GM19468 (cell line): ENCODE measurements around the gene LRP3.

Experiments
- ATAC-seq: cut with Tn5 transposase; IDR thresholded peaks from one replicate; pipeline ENCODE4 v1.9.1; 2021; ENCODE audit warnings: mild to moderate bottlenecking, moderate library complexity, moderate number of reproducible peaks; ENCODE audit not compliant: unreplicated experiment; ENCODE audit errors: extremely low read depth

Gene LRP3

GRCh38 chr19:33234092-33234491, 40.0 kb downstream of the LRP3 start:
- no peak for ATAC-seq

GRCh38 chr19:33234736-33235135, 40.6 kb downstream of the LRP3 start:
- no peak for ATAC-seq

DNA sequence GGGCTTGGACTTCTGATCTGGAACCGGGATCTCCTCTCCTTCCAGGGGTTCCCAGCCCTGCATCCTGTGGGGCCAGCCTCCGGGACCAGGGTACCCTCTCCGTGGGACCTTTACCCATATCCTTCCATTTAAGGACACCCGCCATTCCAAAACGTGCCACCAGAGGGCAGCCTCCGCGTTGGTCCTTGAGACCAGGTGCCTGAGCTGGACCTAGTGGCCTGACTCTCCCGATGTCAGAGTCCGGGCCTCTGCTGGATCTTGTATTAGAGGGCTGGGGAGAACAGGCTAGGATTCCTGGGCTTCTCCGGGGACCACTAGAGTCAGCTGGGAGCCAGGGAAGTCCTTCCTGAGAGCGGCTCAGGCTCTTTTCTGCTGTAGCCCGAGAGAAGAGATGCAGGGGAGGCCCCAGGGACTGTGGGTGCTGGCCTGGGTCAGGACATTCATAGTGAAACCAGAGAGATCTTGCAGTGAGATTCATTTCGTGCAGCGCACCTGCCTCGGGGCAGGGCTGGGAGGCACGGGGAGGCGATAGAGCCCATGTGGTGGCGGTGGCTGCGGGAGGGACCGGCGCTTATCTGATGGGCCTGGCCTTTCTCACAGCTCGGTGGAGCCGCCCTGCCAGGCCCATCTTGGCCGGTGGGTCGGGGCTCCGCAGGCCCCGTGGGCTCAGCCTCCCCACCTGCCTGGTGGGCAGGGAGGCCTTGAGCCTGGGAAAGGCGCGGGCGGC, 41.3 kb downstream of the LRP3 start:
- peak; percentile 72 for ATAC-seq

- no peak for ATAC-seq
Observed at GRCh38 chr19:33235996-33236350, 41.8 kb downstream of the LRP3 start.

- no peak for ATAC-seq
Observed at GRCh38 chr19:33236696-33237390, 42.7 kb downstream of the LRP3 start.

DNA sequence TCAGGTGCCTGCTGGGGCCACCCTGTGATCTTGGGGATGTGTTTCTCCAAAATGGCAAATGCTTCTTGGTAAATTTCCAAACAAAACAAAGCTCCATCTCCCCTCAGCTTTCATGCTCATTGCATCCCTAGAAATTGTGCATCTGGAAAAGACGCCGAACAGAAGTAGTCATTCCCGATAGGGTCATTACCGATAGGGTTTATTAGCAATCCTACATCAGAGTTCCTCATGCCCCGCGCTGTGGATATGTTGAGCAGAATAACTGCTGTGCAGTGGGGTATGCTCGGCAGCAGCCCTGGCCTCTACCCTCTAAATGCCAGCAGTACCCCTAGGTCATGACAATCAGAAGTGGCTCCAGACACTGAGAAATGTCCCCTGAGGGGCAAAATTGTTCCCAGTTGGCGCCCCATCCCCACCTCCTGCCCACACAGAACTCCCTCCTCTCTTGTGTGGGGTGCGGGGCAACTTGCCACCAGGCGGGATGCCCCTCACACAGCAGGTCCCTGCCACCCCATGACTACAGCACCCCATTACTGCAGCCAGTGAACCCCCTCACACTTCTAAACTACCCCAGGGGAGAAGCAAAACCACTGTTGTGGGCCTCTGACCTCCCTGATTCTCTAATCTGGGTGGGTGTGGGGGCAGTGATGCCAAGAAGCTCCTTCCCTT, 44.5 kb downstream of the LRP3 start:
- no peak for ATAC-seq

GRCh38 chr19:33239223-33239975, 45.3 kb downstream of the LRP3 start:
- ATAC-seq, result no peak

DNA sequence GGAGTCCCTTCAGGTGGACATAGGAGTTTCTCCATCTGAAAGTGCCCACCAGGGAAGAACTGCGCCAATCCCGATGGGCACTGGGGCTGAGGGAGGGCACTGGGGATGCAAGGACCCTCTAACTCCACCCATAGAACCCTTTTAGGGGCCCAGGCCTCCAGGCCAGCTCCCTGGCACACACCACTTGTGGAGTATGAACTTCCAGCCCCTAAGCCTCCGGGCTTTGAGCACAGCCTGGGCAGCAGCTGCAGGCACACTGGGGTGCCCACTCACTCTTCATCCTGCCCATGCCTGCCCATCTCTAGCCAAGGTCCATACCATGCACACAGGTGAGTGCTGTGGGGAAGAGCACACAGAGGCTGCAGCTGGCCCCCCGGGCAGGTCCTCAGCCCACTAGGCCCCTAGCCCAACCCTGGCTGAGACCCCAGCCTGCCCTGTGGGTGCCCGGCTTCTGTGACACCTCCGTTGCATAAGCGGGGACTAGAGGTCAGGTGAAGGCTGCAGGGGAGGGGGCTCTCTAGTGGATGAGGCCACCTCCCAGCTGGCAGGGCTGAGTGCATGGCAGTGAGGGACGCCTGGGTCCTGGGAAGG, 46.1 kb downstream of the LRP3 start:
- ATAC-seq, result no peak

- no peak for ATAC-seq
Observed at GRCh38 chr19:33241091-33241529, 47.0 kb downstream of the LRP3 start.

- ATAC-seq, result no peak
Observed at GRCh38 chr19:33241530-33242101, 47.5 kb downstream of the LRP3 start.

GRCh38 chr19:33242131-33242530, 48.0 kb downstream of the LRP3 start:
- no peak for ATAC-seq

DNA sequence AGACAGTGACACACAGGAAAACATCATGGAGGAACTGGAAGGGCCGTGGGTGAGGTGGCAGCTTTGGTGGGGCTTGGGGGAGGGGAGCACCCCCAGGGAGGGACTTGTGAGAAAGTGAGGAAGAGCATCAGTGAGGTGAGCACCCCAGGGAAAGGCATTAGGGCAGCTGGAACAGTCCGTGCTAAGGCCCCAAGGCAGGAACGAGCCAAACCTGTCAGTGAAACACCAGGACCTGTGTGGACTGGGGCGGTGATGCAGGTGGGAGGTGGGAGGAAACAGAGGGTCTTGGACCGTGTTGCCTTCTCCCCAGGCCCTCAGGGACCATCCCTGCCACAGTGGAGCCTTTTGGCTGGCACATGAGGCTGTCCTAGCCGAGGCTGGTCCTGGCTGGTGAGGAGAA, 48.8 kb downstream of the LRP3 start:
- ATAC-seq, result no peak

DNA sequence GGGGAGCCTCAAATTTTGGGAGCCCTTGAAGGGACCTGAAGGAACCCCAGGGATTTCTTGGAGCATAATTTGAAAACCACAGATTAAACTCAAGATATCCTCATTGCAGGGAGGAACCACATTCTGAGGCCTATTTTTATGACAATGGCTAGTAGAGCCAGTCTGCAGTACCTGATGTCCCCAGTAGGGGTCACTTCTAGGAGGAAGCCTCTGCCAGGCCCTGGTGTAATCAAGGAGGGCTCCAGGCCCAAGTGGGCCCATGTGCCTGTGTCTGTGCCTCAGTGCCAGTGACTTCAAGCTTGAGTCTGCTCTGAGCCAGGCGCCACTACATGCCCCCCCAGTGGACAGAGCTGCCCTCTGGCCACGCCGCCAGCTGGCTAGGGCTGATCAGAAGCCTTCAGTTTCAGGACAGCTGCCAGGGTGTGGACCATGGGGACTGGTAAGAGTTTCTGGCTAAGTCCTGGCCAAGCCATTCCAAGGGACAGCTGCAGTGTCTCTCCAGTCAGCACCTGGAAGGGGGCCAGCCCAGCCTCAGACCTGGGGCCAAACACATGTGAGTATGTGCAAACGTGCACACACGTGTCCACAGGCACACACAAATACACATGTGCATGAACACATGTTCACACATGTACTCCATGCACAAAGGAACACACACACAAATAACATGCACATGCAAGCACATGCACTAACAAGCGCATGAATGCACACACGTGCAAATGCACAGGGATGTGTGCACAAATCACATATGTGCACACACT, 52.0 kb downstream of the LRP3 start:
- ATAC-seq, result no peak

DNA sequence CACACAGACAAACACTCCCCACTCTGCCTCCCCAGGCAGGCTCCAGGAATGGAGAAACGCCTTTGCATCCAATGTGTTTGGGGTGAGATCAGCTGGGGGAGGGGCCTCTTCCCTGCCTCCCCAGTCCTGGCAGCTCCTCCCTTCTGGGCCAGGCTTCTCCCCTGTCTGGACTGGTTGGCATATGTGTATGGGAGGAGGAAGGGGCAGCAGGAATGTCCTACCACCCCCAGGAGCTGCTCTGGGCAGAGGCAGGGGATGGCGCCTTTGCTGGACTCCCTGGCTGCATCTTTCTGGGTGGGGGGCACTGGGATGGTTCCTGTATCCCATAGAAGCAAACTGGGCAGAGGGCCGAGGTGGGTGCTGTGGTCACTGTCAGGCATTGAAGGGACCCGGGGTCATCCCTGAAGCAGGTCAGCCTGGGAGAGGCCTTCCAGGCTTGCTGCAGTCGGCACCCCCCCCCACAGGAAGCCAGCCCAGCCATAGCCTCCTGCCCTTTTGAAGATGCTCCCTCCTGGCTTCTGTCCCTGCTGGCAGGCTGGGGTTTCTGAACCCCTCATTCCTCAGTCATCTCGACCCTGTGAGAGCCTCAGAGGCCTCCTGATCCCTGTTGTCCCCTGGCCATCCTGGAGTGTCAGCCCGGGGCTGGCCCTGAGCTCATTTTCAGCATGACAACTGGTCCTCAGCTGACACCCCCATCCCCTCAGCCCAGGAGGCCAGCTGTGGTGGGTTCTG, 52.7 kb downstream of the LRP3 start:
- ATAC-seq, result no peak

DNA sequence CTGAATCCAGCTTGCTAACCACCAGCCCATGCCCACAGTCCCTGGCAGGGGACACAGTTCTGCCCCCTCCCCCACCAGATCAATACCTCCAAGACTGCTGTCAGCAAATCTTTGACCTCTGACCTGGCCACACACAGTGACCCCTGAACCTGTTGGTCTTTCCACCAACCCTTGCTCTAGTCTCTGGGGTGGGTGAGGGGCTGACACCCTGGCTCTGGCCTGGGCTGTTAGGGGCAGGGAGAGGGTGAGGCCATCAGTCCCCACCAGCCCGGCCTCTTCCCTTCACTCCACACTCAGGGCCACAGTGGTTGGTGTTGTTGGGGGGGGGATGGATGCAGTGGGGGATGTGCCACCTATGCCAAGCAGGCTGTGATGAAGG, 53.3 kb downstream of the LRP3 start:
- ATAC-seq, result no peak

GRCh38 chr19:33248104-33248503, 54.0 kb downstream of the LRP3 start:
- ATAC-seq, result no peak

- no peak for ATAC-seq
Observed at GRCh38 chr19:33248553-33248953, 54.4 kb downstream of the LRP3 start.

GRCh38 chr19:33248954-33249613, 55.0 kb downstream of the LRP3 start:
- ATAC-seq, result no peak
